ENCODE results near the gene DESI2. TPM values are rescaled to one million over a fixed set of nuclear protein-coding genes. Genes with fewer than 3 reads are reported as not detected.

The DESI2 gene
- total RNA-seq, 1 experiment from 2014 or later, result 44.6 TPM

DNA sequence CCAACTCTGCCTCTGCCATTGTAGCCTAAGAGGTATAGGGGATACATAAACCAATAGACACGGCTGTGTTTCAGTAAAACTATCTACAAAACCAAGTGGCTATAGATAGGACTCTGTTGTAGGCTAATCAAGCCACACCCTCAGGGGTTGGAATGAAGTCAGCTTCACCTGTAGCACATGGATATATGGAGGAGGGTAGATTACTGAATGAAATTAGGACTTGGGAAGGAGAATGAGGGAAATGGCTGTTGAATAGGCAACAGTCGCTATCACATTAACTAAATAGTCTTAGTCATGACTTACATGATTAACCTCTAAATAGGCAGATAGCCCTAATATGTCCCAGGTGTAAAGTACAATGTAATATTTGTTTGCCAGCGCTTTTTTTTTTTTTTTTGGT lies 49.7 kb downstream of the DESI2 start:
- no peaks in the 10 kb centered on the region for H3K9me2 ChIP-seq (ENCODE audit: insufficient read depth)
- ChIA-PET CTCF (no interaction called here), POLR2A (no interaction called here), RAD21 (ENCODE audit: low non-redundant PET in 1 of 2, low total read pairs in 2 of 2, uncharacterized antibody in 2 of 2, unreplicated experiment in 2 of 2) (no interaction called here)
- H3K79me2 ChIP-seq (ENCODE audit: insufficient read depth, low read length), result no peaks in the 10 kb centered on the region
- TF ChIP-seq POLR2AphosphoS5 (IDR thresholded peaks at IDR 0.05; ENCODE audit: low read depth, low read length), result no peak
- TF ChIP-seq ZFX (IDR thresholded peaks at IDR 0.05), result no peak
- TF ChIP-seq ELF1 (IDR thresholded peaks at IDR 0.05; ENCODE audit: borderline replicate concordance, low read depth), result no peak
- TF ChIP-seq EZH2 (IDR thresholded peaks at IDR 0.05), result no peak
- no peak for TF ChIP-seq ZNF274 (IDR thresholded peaks at IDR 0.05; ENCODE audit: low read depth, low read length)
- no peak for TF ChIP-seq YY1 (IDR thresholded peaks at IDR 0.05; ENCODE audit: extremely low read depth, insufficient replicate concordance, low read depth, low read length)
- TF ChIP-seq CBX3 (IDR thresholded peaks at IDR 0.05; ENCODE audit: low read depth), result no peak
- TF ChIP-seq TCF7L2 (IDR thresholded peaks at IDR 0.05; ENCODE audit: borderline replicate concordance, extremely low read depth, insufficient read depth, insufficient read length), result no peak
- TF ChIP-seq SRF (IDR thresholded peaks at IDR 0.05; ENCODE audit: low read depth), result no peak
- TF ChIP-seq ATF3 (IDR thresholded peaks at IDR 0.05), result no peak
- no peak for TF ChIP-seq CEBPB (IDR thresholded peaks at IDR 0.05; ENCODE audit: low read depth)
- TF ChIP-seq, protein P1, sequence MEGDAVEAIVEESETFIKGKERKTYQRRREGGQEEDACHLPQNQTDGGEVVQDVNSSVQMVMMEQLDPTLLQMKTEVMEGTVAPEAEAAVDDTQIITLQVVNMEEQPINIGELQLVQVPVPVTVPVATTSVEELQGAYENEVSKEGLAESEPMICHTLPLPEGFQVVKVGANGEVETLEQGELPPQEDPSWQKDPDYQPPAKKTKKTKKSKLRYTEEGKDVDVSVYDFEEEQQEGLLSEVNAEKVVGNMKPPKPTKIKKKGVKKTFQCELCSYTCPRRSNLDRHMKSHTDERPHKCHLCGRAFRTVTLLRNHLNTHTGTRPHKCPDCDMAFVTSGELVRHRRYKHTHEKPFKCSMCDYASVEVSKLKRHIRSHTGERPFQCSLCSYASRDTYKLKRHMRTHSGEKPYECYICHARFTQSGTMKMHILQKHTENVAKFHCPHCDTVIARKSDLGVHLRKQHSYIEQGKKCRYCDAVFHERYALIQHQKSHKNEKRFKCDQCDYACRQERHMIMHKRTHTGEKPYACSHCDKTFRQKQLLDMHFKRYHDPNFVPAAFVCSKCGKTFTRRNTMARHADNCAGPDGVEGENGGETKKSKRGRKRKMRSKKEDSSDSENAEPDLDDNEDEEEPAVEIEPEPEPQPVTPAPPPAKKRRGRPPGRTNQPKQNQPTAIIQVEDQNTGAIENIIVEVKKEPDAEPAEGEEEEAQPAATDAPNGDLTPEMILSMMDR (IDR thresholded peaks at IDR 0.05 in 2 of 3, conservative IDR thresholded peaks at IDR 0.05 in 1 of 3; ENCODE audit: borderline replicate concordance in 1 of 3, insufficient read depth in 1 of 3, low read depth in 2 of 3, low read length in 2 of 3), result no peak
- no peak for TF ChIP-seq FOSL1 (IDR thresholded peaks at IDR 0.05; ENCODE audit: low read depth)
- TF ChIP-seq, protein P2, sequence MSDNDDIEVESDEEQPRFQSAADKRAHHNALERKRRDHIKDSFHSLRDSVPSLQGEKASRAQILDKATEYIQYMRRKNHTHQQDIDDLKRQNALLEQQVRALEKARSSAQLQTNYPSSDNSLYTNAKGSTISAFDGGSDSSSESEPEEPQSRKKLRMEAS (IDR thresholded peaks at IDR 0.05), result no peak
- TF ChIP-seq EGR1 (IDR thresholded peaks at IDR 0.05; ENCODE audit: low read depth), result no peak
- TF ChIP-seq JUND (IDR thresholded peaks at IDR 0.05), result no peak
- H3K9me3 ChIP-seq (ENCODE audit: control insufficient read depth in 1 of 2, insufficient read depth in 1 of 2, low read depth in 1 of 2, low read length in 2 of 2), result no peaks in the 10 kb centered on the region
- H3K4me2 ChIP-seq (ENCODE audit: low read length), result no peak overlapping the region
- no peak for ATAC-seq
- H3K4me3 ChIP-seq (replicated peaks in 1 of 2; ENCODE audit: low read depth in 1 of 2, low read length in 2 of 2), result no peak overlapping the region
- no peak overlapping the region for H2AFZ ChIP-seq (ENCODE audit: low read depth, low read length, poor library complexity, severe bottlenecking)
- no peak overlapping the region for H3K9ac ChIP-seq (ENCODE audit: low read length)
- BruUV-seq (replicated peaks), result no TSS peak
- H3K27ac ChIP-seq (ENCODE audit: low read depth, low read length), result no peak overlapping the region
- no peak for DNase-seq (ENCODE audit: low read depth, low spot score)
- H3K27me3 ChIP-seq (ENCODE audit: insufficient read depth, low read length), result no peaks in the 10 kb centered on the region
- peaks cover 6% of the 10 kb centered on the region in 2 experiments; a peak in 2 of 4 replicates for H3K36me3 ChIP-seq (ENCODE audit: control insufficient read depth in 1 of 2, insufficient read depth in 2 of 2, low read length in 2 of 2)
- H3K4me1 ChIP-seq (ENCODE audit: control insufficient read depth in 1 of 2, insufficient read depth in 2 of 2, low read length in 2 of 2), result no peaks in the 10 kb centered on the region
- intact Hi-C loops (cut with micrococcal nuclease), result no loop called here
- H4K20me1 ChIP-seq (ENCODE audit: insufficient read depth), result no peaks in the 10 kb centered on the region

All from HCT116 (cell line).